ENCODE results near the gene RAPGEF4. TPM values are rescaled to one million over a fixed set of nuclear protein-coding genes. Genes with fewer than 3 reads are reported as not detected.

Gene RAPGEF4
- total RNA-seq, 1 experiment from 2014 or later = 0.59 TPM

- TF ChIP-seq REST (IDR thresholded peaks at IDR 0.05; ENCODE audit: low read depth) = no peak
- no peak for TF ChIP-seq MAX (IDR thresholded peaks at IDR 0.05)
These were observed 54.8 kb downstream of the RAPGEF4 start (continued) for GRCh38 chr2:172790404-172790803.

- RAD21 ChIA-PET (ENCODE audit: low non-redundant PET in 1 of 2, low total read pairs in 2 of 2, uncharacterized antibody in 2 of 2, unreplicated experiment in 2 of 2) = no interaction called here
- no peaks in the 10 kb centered on the region for H4K20me1 ChIP-seq (ENCODE audit: insufficient read depth)
- no peaks in the 10 kb centered on the region for H3K36me3 ChIP-seq (ENCODE audit: control insufficient read depth in 1 of 2, insufficient read depth in 2 of 2, low read length in 2 of 2)
- H3K79me2 ChIP-seq (ENCODE audit: insufficient read depth, low read length) = no peaks in the 10 kb centered on the region
- no peak for ATAC-seq
- no peak overlapping the region for H3K4me2 ChIP-seq (ENCODE audit: low read length)
- H3K9me3 ChIP-seq (ENCODE audit: control insufficient read depth in 1 of 2, insufficient read depth in 1 of 2, low read depth in 1 of 2, low read length in 2 of 2) = no peaks in the 10 kb centered on the region
- H3K4me1 ChIP-seq (ENCODE audit: control insufficient read depth in 1 of 2, insufficient read depth in 2 of 2, low read length in 2 of 2) = no peaks in the 10 kb centered on the region
- POLR2A ChIA-PET = no interaction called here
- H3K27ac ChIP-seq (ENCODE audit: low read depth, low read length) = no peak overlapping the region
- H3K27me3 ChIP-seq (ENCODE audit: insufficient read depth, low read length) = peaks cover 4% of the 10 kb centered on the region; the same call in 1 of the 2 replicates
- H3K9ac ChIP-seq (ENCODE audit: low read length) = no peak overlapping the region
- CTCF ChIA-PET = no interaction called here
- intact Hi-C loops (cut with micrococcal nuclease) = no loop called here
- TF ChIP-seq POLR2A (IDR thresholded peaks at IDR 0.05; ENCODE audit: borderline replicate concordance, extremely low read depth, insufficient read depth, insufficient read length) (no peak), JUND (IDR thresholded peaks at IDR 0.05) (no peak), RAD21 (IDR thresholded peaks at IDR 0.05; ENCODE audit: low read depth) (no peak), ZBTB33 (IDR thresholded peaks at IDR 0.05; ENCODE audit: extremely low read depth, insufficient replicate concordance, low read length) (no peak), FOSL1 (IDR thresholded peaks at IDR 0.05; ENCODE audit: low read depth) (no peak), MAX (IDR thresholded peaks at IDR 0.05) (no peak), ZNF274 (IDR thresholded peaks at IDR 0.05; ENCODE audit: low read depth, low read length) (no peak), SIN3A (IDR thresholded peaks at IDR 0.05; ENCODE audit: low read depth) (no peak)
- no peak overlapping the region for H3K4me3 ChIP-seq (replicated peaks in 1 of 2; ENCODE audit: low read depth in 1 of 2, low read length in 2 of 2)
- no peak for DNase-seq (ENCODE audit: low read depth, low spot score)
- H3K9me2 ChIP-seq (ENCODE audit: insufficient read depth) = no peaks in the 10 kb centered on the region
- no peak overlapping the region for H2AFZ ChIP-seq (ENCODE audit: low read depth, low read length, poor library complexity, severe bottlenecking)
- BruUV-seq (replicated peaks) = no TSS peak
These were observed 56.3 kb downstream of the RAPGEF4 start for GRCh38 chr2:172791953-172792352.
